ENCODE data around the gene PDZD4.

The PDZD4 gene

GRCh38 chrX:153873282-153874084, 43.1 kb upstream of the PDZD4 start:
- FAIRE-seq: no peak
- DNase-seq (ENCODE audit: insufficient read length): no peak
- no peak for TF ChIP-seq POLR2AphosphoS5 (IDR thresholded peaks at IDR 0.05; ENCODE audit: low read depth, low read length)
- no peak for TF ChIP-seq TAF1 (IDR thresholded peaks at IDR 0.05; ENCODE audit: borderline replicate concordance, low read depth, low read length)
- no peak for TF ChIP-seq POLR2A (IDR thresholded peaks at IDR 0.05; ENCODE audit: low read depth, low read length)

- no peak for DNase-seq (ENCODE audit: insufficient read length)
- TF ChIP-seq POLR2A (IDR thresholded peaks at IDR 0.05; ENCODE audit: low read depth, low read length) (no peak), TAF1 (IDR thresholded peaks at IDR 0.05; ENCODE audit: borderline replicate concordance, low read depth, low read length) (no peak), POLR2AphosphoS5 (IDR thresholded peaks at IDR 0.05; ENCODE audit: low read depth, low read length) (no peak)
- FAIRE-seq: no peak
Observed at GRCh38 chrX:153871946-153872878, 41.9 kb upstream of the PDZD4 start.

DNA sequence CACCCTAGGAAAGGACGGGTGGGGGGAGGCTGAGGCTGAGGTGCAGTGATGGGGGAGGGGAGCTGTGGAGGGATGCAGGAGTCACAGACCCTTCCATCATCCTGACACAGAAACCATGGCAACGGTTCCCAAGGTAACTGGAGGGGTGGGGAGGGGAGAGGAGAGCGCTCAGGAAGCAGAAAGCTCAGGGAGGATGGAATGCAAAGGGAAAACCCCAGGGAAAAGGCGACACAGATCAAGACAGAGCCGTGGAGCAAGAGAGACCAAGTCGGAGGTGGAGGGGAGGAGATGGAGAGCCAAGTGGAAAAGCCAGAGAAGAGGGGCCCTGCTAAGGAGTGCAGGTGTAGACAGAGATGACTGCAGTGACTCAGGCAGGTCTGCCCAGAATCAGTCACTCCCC, 41.1 kb upstream of the PDZD4 start:
- TF ChIP-seq POLR2A (IDR thresholded peaks at IDR 0.05; ENCODE audit: low read depth, low read length) (no peak), POLR2AphosphoS5 (IDR thresholded peaks at IDR 0.05; ENCODE audit: low read depth, low read length) (no peak), TAF1 (IDR thresholded peaks at IDR 0.05; ENCODE audit: borderline replicate concordance, low read depth, low read length) (no peak)
- FAIRE-seq (no peak), DNase-seq (ENCODE audit: insufficient read length) (no peak)

GRCh38 chrX:153870791-153871360, 40.5 kb upstream of the PDZD4 start:
- FAIRE-seq: no peak
- TF ChIP-seq POLR2AphosphoS5 (IDR thresholded peaks at IDR 0.05; ENCODE audit: low read depth, low read length) (no peak), TAF1 (IDR thresholded peaks at IDR 0.05; ENCODE audit: borderline replicate concordance, low read depth, low read length) (no peak), POLR2A (IDR thresholded peaks at IDR 0.05; ENCODE audit: low read depth, low read length) (no peak)
- DNase-seq (ENCODE audit: insufficient read length): no peak

DNA sequence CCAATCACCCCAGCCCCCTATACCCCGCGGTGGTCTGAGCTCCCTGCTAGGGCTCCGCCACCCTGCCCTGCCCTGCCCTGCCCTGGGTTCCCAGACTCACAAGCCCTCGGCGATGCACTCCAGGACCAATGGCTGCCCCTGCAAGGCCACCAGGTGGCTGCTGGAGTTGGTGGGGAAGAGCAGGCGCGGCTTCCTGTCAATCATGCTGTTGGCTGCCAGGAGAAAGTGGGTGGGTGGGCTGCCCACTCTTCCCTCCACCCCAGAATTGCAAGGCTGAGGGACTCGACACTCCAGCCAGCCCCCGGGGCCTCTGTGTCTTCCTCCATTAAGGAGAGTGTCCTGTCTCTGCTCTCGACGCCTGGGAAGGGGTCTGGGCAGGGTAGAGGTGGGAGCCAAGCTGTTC, 39.9 kb upstream of the PDZD4 start:
- DNase-seq (ENCODE audit: insufficient read length): no peak
- FAIRE-seq: no peak
- TF ChIP-seq POLR2AphosphoS5 (IDR thresholded peaks at IDR 0.05; ENCODE audit: low read depth, low read length): no peak

DNA sequence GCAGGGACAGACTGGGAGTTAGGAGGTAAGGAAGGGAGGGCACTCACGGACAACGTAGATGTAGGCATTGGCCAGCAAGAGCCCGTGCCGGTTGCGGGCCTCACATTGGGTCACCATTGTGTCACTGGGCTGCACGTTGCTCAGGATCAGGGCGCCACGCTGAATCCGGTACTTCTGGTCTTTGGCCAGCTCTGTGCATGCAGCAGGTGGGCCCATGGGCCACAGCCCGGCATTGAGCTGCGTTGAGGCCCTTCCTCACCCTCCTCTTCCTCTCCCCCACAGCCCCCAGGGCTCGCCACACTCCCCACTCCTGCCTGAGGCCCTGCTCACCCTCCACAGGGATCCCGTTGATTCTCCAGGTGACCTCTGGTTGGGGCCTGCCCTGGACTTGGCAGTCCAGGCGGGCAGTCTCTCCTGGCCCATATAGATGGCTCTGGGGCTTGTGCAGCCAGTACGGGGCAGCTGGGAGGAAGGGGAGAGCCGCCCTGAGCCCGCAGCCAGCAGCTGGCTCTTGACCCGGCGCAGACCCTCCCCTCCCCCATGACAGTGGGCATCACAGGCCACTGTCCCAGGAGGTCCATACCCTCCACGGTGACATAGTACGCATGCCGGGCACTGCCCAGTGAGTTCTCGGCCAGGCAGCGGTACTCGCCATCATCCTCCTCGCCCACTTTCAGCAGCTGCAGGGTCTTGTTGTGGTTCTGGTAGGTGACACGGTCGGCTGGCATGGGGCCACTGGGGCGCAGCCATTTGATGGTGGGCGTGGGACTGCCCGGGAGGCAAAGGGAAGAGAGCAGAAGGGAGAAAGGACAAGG, 39.3 kb upstream of the PDZD4 start:
- FAIRE-seq (no peak), DNase-seq (ENCODE audit: insufficient read length) (no peak)
- no peak for TF ChIP-seq POLR2AphosphoS5 (IDR thresholded peaks at IDR 0.05; ENCODE audit: low read depth, low read length)
- TF ChIP-seq POLR2A (IDR thresholded peaks at IDR 0.05; ENCODE audit: low read depth, low read length): no peak
- no peak for TF ChIP-seq TAF1 (IDR thresholded peaks at IDR 0.05; ENCODE audit: borderline replicate concordance, low read depth, low read length)

GRCh38 chrX:153868576-153869472, 38.5 kb upstream of the PDZD4 start:
- TF ChIP-seq POLR2A (IDR thresholded peaks at IDR 0.05; ENCODE audit: low read depth, low read length) (no peak), POLR2AphosphoS5 (IDR thresholded peaks at IDR 0.05; ENCODE audit: low read depth, low read length) (no peak), TAF1 (IDR thresholded peaks at IDR 0.05; ENCODE audit: borderline replicate concordance, low read depth, low read length) (no peak)
- FAIRE-seq: no peak
- peak; percentile 13 for DNase-seq (ENCODE audit: insufficient read length)

DNA sequence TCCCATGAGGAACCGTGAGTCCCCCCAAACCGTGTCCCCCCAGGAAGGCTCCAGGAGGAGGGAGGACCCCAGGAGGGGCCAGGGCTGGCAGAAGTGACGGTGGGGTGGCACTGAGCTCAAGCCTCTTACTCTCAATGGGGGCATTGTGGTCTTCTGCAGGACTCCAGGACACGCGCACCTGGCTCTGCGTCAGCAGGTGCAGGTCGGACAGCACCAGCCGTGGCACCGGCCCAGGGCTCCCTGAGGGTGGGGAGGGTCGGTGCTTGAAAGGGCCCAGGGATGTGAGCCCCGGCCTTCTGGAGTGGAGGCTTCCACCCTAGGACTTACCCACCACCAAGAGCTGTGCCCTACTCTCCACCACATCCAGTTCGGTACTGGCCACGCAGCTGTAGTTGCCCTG, 37.3 kb upstream of the PDZD4 start:
- no peak for DNase-seq (ENCODE audit: insufficient read length)
- TF ChIP-seq TAF1 (IDR thresholded peaks at IDR 0.05; ENCODE audit: borderline replicate concordance, low read depth, low read length) (no peak), POLR2A (IDR thresholded peaks at IDR 0.05; ENCODE audit: low read depth, low read length) (no peak), POLR2AphosphoS5 (IDR thresholded peaks at IDR 0.05; ENCODE audit: low read depth, low read length) (no peak)

DNA sequence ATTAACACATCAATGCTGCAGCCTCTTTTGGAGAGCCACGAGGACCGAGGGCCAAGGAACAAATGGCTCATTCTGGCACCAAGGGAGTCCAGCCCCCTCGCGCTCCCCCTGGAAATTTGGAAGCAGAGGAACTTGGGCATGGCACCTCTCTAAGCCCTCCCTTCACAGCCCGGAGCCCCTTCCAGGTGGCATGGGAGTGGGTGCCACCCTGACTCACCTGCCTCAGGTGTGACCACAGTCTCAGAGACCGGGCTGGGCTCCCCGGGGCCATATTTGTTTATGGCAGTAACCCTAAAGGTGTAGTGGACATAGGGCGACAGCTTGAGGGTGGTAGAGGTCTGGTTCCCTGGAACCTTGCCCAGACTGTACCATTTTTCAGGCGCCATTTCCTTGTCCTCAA, 36.8 kb upstream of the PDZD4 start:
- FAIRE-seq (no peak), DNase-seq (ENCODE audit: insufficient read length) (peak; percentile 13)
- TF ChIP-seq POLR2A (IDR thresholded peaks at IDR 0.05; ENCODE audit: low read depth, low read length): no peak
- TF ChIP-seq TAF1 (IDR thresholded peaks at IDR 0.05; ENCODE audit: borderline replicate concordance, low read depth, low read length): no peak
- TF ChIP-seq POLR2AphosphoS5 (IDR thresholded peaks at IDR 0.05; ENCODE audit: low read depth, low read length): no peak

More for the DNA sequence above, 37.3 kb upstream of the PDZD4 start:
- no peak for FAIRE-seq

All from GM12892 (cell line).